HFFc6 (cell line): Measurements from ENCODE around the gene SLC23A3. TPM values are rescaled to one million over a fixed set of nuclear protein-coding genes. Genes with fewer than 3 reads are reported as not detected.

Source experiments
- DNase-seq: peaks from one replicate; pipeline ENCODE4 v3.0.0-alpha.2; 2018
- H3K27ac Mint-ChIP-seq: 2 replicates; pipeline ENCODE4 v1.8.0; 2020; ENCODE audit warnings: mild to moderate bottlenecking, mixed read lengths
- H3K27me3 Mint-ChIP-seq: 2 replicates; pipeline ENCODE4 v1.8.0; 2021; ENCODE audit warnings: mild to moderate bottlenecking, moderate library complexity, mixed read lengths; ENCODE audit not compliant: insufficient read depth
- H3K36me3 Mint-ChIP-seq: 2 replicates; pipeline ENCODE4 v1.8.0; 2021; ENCODE audit warnings: low read depth, mixed read lengths
- H3K4me1 Mint-ChIP-seq: 2 replicates; pipeline ENCODE4 v1.8.0; 2020; ENCODE audit warnings: low read depth, mixed read lengths
- H3K4me3 Mint-ChIP-seq: 2 replicates; pipeline ENCODE4 v1.8.0; 2020; ENCODE audit warnings: mild to moderate bottlenecking, moderate library complexity, mixed read lengths
- H3K9me3 Mint-ChIP-seq: 2 replicates; pipeline ENCODE4 v1.8.0; 2020; ENCODE audit warnings: mild to moderate bottlenecking, mixed read lengths
- total RNA-seq, 6 experiments: library from RNA; stranded (reverse); fragmentation: NEBNext Ultra II Directional; extraction: Animal tissue kit (Norgen Biotek cat#: 25700); gene quantifications; 2 replicates in 1 of 6; 3 replicates in 5 of 6; pipeline ENCODE4 v1.2.3, GENCODE V29; 2021
- TF ChIP-seq, protein P1 (sequence below): fragments of 200-600 bp; sonication (generic); IDR thresholded peaks from 2 replicates; pipeline ENCODE4 v1.5.0; 2021; ENCODE audit warnings: antibody characterized with exemption, mild to moderate bottlenecking

Gene SLC23A3
- total RNA-seq, 6 experiments from 2014 or later, result 0.36 to 1.5 (median 0.88) TPM

DNA sequence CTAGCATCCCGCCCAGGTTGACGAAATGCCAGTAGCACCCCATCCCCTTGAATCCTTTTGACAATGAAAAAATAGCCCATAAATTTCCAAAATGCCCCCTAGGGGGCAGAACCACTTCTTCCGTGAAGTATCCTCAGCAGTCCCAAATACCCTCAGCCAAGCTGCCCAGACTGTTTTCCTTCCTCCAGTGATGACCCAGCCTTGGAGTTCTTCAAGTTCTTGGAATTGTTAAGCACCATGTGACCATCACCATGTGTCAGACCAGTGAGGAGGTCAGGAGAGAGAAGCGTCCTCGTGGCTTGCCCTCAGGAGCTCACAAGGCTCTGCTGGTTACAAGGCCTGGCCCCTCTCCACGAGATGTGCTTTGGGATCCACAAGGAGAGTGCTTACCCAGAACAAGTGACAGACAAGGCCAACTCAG lies 1.4 kb upstream of the SLC23A3 start:
- H3K4me3 Mint-ChIP-seq, result no peak overlapping the region
- H3K9me3 Mint-ChIP-seq, result no peaks in the 10 kb centered on the region
- TF ChIP-seq, protein P1, sequence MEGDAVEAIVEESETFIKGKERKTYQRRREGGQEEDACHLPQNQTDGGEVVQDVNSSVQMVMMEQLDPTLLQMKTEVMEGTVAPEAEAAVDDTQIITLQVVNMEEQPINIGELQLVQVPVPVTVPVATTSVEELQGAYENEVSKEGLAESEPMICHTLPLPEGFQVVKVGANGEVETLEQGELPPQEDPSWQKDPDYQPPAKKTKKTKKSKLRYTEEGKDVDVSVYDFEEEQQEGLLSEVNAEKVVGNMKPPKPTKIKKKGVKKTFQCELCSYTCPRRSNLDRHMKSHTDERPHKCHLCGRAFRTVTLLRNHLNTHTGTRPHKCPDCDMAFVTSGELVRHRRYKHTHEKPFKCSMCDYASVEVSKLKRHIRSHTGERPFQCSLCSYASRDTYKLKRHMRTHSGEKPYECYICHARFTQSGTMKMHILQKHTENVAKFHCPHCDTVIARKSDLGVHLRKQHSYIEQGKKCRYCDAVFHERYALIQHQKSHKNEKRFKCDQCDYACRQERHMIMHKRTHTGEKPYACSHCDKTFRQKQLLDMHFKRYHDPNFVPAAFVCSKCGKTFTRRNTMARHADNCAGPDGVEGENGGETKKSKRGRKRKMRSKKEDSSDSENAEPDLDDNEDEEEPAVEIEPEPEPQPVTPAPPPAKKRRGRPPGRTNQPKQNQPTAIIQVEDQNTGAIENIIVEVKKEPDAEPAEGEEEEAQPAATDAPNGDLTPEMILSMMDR, result peak; percentile 91
- H3K36me3 Mint-ChIP-seq, result peaks cover 15% of the 10 kb centered on the region
- H3K4me1 Mint-ChIP-seq, result peaks cover 33% of the 10 kb centered on the region
- peak; percentile 89 for DNase-seq
- peak overlapping the region; percentile 92 for H3K27ac Mint-ChIP-seq
- H3K27me3 Mint-ChIP-seq, result no peaks in the 10 kb centered on the region; the same call in 1 of the 2 replicates

DNA sequence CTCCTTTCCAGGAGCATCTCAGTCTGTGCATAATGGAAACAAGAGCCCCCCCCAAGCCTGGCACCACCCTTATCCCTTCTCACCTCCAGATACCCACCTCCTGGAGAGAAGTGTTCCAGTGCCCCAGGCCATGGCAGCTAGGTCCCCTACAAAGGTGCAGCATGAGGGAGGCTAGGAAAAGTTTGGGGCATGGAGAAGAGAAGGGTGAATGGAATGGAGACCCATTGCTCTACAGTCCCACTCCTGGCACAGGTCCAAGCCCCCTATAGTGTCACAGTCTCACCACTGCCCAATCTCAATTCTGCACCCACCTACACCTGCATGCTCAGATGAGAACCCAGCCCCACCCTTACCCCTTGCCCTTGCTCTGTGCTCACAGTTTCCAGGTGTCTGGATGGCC lies 897 bp downstream of the SLC23A3 start:
- TF ChIP-seq, protein P1, result no peak
- Mint-ChIP-seq H3K9me3 (no peaks in the 10 kb centered on the region), H3K27me3 (no peaks in the 10 kb centered on the region), H3K27ac (no peak overlapping the region), H3K4me1 (peaks cover 12% of the 10 kb centered on the region), H3K4me3 (no peak overlapping the region), H3K36me3 (peaks cover 11% of the 10 kb centered on the region)
- DNase-seq, result no peak

DNA sequence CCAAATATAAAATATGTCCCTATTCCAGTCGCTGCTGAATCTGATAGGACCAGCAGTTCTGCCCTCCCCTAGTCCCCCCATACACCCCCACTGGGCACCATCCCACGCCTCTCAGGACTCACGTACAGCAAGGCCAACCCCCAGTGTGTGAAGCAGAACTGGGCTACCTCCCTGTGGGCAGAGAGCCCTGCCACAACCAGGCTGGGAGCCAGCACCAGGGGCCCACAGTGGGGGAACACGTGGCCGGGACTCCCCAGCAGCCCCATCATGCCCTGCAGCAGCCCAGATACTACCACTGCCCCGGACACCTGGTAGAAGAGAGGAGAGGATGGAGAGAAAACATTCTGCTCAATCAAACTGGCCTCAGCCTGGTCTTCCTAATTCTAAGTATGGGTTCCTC lies 1.3 kb downstream of the SLC23A3 start:
- Mint-ChIP-seq H3K4me1 (peaks cover 10% of the 10 kb centered on the region), H3K36me3 (peaks cover 9% of the 10 kb centered on the region; the same call in 1 of the 2 replicates), H3K9me3 (no peaks in the 10 kb centered on the region), H3K4me3 (no peak overlapping the region), H3K27me3 (no peaks in the 10 kb centered on the region), H3K27ac (no peak overlapping the region)
- TF ChIP-seq, protein P1, result no peak
- DNase-seq, result no peak

DNA sequence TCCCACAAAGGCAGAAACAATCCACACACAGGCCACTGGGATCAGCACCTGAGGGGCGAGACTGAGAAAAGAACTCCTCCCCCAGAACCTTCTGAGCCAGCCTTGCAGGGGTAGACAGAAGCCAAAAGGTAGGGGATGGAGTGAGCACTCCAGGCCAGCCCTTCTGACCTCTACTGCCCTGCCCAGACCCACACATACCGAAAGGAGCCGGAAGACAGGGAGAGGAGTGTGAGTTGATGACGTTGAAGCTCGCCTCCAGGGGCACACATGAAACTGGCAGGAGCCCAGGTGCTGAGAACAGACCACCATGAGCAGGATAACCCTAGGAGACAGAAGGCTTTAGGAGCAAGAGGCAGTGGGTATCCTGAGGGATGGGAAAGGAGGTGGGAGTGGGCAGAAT lies 1.8 kb downstream of the SLC23A3 start:
- Mint-ChIP-seq H3K36me3 (peaks cover 9% of the 10 kb centered on the region; the same call in 1 of the 2 replicates), H3K4me3 (no peak overlapping the region), H3K4me1 (peaks cover 10% of the 10 kb centered on the region), H3K27ac (no peak overlapping the region), H3K27me3 (no peaks in the 10 kb centered on the region; the same call in 1 of the 2 replicates), H3K9me3 (no peaks in the 10 kb centered on the region)
- TF ChIP-seq, protein P1, result no peak
- DNase-seq, result no peak

DNA sequence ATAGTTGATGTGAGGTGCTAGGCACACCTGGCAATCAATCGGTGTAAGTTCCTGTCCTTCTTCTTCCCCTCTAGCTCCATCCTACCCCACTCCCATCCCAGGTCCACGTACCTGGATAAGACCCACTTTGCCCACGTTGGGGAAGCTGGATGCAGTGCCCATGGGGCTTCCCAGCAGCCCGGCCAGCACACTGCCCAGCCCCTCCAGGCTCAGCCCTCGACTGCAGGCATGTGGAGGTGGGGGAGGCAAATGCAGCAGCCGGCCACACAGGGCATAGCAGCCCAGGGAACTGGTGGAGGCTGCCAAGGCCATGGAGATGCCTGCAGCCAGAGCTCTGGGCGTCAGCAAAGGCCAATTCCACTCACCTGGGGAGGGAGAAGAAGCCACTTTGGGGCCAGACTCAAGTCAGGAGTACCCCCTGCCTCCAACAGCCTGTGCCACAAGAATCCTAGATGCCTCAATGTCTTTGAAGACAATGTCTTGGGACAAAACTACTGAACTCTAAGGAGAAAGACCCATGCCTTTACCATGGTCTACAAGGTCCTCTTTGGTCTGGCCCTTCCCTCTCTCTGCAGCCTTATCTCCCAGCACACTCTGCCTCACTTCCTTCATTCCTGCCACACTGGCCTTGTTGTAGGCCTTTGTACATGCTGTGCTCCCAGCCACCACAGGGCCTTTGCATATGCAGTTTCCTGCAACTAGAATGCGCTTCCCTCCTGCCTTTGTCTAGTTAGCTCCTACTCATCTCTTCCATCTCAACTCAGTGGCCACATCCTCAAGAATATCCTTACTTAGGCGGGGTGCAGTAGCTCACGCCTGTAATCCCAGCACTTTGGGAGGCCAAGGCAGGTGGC lies 4.5 kb downstream of the SLC23A3 start:
- Mint-ChIP-seq H3K4me3 (no peak overlapping the region), H3K4me1 (peaks cover 9% of the 10 kb centered on the region), H3K9me3 (no peaks in the 10 kb centered on the region), H3K27ac (no peak overlapping the region), H3K27me3 (no peaks in the 10 kb centered on the region; the same call in none of the 2 replicates), H3K36me3 (0 out of 2 replicates have a peak, but pooled peaks cover 5% of the 10 kb centered on the region)
- no peak for DNase-seq
- TF ChIP-seq, protein P1, result no peak
